ENCODE measurements around the gene KRTAP9-1. TPM values are rescaled to one million over a fixed set of nuclear protein-coding genes. Genes with fewer than 3 reads are reported as not detected.
"Not testable (repeated sequence)": the region's sequence is repeated elsewhere in the genome, so short reads cannot be mapped to it uniquely, and the experiment has no call there.

KRTAP9-1 gene
- total RNA-seq, 1 donor from 2014 or later = not detected

DNA sequence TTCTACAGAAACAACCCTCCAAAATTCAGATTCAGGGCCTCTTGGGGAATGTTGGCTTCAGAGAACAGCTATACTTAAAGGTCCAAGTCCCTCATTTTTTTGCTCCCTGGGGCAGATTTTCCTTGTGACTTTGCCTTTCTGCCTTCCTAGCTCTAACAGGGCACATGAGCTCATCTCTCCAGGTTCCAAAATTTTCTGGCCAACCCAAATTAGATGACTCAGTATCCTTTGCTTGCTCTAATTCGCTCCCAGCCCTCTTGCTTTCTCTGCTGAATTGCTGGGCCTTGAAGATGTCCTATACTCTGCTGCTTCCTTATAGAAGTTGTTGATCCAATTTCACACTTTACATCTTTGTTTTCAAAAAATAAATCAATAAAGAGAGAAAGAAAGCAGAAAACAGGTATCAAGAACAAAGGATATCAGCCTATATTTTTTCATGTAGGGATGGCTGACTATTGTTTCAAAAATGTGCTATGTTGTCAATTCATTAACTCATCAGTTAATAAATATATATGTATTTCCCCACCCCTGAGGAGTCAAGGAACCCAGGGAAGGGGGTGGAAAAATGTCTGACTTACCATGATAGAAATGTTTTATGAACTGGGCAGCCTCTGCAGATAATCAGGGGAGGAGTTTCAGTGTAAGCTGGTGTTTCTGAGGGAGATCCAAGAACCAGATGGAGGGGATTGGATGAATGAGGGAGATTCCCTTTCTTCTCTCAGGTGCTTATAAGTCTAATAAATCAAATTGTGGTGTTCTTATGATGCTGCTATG is 10.7 kb upstream of the KRTAP9-1 start:
- no peak for DNase-seq

DNA sequence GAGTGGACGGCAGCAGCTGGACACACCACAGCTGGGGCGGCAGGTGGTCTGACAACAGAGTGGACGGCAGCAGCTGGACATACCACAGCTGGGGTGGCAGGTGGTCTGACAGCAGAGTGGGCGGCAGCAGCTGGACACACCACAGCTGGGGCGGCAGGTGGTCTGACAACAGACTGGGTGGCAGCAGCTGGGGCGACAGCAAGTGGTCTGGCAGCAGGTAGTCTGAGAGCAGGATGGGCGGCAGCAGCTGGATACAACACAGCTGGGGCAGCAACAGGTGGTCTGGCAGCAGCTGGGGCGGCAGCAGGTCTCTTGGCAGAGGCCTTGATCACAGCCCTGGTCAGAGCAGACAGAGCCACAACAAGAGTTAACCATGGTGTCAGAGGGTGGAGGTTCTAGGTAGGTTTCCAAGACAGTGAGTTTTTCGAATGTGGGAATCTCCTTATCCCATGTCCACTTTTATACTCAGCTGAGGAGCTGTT is 5.2 kb upstream of the KRTAP9-1 start, which contains the start of gene KRTAP4-1:
Gene KRTAP4-1 (minus strand): TSS at position 432 of the 482 bp plus-strand sequence. CDS start 57 bp downstream, at position 375.
- DNase-seq = no peak

DNA sequence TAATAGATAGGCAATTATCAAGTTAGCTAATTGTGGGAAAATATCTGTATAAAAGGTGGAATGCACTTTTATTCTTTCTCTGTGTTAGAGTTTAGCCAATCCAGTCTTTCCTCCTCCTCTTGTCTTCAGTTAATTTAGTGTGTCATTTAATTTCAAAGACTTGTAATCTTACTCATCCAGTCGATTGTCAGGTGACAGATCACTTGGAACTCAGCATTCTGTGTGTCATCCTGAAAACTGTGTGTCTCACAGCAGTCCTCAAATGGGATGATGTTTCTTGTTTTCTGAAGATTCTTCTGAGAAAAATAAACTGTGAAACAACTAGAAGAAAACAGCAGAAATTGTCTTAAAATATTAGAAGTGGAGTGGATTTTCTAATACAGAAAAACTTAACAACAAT is 4.7 kb upstream of the KRTAP9-1 start:
- DNase-seq = no peak

DNA sequence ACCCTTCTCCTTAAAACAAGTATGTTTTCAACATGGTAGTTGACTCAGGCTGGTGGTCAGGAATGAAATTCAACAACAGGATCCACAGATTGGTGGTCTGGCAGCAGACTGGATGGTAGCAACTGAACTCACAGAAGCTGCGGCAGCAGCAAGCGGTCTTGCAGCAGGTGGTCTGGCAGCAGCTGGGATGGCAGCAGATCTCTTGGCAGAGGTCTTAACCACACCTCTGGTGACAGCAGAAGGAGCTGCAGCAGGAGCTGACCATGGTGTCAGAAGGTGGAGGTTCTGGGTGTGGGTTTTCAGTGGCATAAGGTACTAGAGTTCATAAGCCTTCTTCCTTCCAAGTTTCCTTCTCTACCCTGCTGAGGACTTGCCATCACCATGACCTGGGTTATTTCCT is 2.8 kb upstream of the KRTAP9-1 start:
- no peak for DNase-seq

DNA sequence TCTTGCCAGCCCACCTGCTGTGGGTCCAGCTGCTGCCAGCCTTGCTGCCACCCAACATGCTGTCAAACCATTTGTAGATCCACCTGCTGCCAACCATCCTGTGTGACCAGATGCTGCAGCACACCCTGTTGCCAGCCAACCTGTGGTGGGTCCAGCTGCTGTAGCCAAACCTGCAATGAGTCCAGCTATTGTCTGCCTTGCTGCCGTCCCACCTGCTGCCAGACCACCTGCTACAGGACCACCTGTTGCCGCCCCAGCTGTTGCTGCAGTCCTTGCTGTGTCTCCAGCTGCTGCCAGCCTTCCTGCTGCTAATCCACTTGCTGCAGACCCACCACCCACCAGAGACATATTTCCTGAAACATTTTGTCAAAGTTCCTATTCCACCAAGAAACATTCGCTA is 641 bp downstream of the KRTAP9-1 start:
- no peak for DNase-seq

DNA sequence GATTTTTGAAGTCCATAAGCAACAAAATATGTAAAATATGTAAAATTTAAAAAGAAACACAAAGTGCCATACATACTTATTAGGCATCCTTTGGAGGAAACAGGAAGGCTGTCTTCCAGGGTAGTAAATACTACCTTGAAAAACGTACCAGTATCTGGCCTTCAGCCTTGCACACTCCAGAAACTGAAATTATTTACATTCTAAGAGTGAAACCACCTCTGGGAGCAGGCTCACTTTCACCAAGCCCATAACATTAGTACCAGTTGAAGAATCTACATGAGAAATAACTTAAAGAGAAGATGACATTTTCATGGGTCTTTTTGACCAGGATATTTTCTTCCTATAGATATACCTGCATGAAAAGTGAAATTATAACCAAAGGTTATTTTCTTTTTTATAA is 6.4 kb downstream of the KRTAP9-1 start:
- DNase-seq = no peak

DNA sequence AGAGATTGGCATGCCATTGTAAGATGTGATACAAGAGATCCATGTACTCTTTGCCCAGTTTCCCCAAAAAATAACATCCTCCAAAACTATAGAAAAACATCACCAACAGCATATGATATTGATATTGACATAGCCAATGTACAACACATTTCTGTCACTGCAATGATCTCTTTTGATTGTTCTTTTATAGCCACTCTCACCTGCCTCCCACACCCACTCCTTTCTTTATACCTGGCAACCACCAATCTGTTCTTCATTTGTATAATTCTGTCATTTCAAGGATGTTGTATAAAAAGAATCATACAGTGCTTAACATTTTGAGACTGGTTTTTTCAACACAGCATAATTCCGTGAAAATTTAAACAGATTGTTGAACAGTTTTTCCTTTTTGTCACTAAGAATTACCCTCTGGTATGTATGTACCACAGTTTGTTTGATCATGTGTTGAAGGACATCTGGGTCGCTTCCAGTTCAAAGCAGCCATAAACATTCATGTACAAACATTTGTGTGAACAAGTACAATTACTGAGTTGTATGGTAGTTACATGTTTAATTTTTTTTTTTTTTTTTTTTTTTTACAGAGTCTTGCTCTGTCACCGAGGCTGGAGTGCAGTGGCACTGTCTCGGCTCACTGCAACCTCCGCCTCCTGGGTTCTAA is 9.9 kb downstream of the KRTAP9-1 start:
- no peak for DNase-seq

DNA sequence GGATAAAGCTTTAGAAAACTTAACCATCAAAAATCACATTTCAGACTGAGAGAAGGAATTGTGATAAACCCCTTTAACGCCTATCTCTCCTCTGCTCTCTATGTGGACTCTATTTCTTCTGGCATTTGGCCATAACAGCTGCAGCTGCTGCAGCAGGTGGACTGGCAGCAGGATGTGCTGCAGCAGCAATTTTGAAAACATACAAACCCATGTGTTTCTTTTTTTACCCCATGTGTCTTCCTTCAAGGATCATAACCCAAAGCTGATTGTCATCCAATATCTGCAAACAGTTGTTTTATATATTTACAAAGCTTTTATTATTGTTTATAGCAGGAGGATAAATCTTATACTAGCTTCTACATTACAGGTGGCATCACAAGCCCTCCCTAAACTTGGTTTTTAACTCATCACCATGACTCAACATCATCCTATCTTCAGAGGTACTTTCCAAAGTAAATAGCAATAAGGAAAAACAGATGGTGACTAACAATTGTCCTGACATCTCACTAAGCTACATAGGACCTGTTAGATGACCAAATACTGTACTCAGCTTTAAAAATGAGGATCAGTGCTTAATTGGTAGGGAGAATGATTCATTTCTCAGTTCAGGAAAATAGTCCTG is 22.3 kb downstream of the KRTAP9-1 start:
- no peak for DNase-seq

DNA sequence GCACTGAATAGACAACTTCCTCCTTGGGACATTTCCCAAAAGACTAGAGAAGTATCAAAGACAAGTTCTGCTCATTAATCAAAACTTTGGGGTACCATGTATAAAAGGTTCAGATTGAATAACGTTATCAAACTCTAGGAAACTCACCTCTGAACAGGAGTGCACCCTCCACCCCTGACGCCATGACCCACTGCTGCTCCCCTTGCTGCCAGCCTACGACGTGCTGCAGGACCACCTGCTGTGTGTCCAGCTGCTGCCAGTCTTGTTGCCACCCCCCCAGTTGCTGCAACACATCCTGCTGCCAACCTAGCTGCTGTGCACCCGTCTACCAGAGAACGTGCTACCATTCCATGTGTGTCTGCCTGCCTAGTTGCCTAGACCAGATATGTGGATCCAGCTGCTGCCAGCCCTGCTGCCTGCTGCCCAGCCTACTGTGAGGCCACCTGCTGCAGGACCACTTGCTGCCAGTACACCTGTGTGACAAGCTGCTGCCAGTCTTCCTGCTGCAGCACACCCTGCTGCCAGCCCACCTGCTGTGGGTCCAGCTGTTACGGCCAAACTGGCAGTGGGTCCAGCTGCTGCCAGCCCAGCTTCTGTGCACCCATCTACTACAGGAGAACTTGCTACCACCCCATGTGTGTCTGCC is 23.0 kb downstream of the KRTAP9-1 start:
- no peak for DNase-seq

DNA sequence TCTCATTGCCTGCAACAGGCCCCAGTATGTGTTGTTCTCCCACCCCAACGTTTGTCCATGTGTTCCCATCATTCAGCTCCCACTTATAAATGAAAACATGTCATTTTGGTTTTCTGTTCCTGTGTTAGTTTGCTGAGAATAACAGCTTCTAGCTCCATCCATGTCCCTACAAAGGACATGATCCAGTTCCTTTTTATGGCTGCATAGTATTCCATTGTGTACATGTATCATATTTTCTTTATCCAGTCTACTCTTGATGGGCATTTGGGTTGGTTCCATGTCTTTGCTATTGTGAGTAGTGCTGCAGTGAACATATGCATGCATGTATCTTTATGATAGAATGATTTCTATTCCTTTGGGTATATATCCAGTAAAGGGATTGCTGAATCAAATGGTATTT is 26.0 kb downstream of the KRTAP9-1 start:
- no peak for DNase-seq

DNA sequence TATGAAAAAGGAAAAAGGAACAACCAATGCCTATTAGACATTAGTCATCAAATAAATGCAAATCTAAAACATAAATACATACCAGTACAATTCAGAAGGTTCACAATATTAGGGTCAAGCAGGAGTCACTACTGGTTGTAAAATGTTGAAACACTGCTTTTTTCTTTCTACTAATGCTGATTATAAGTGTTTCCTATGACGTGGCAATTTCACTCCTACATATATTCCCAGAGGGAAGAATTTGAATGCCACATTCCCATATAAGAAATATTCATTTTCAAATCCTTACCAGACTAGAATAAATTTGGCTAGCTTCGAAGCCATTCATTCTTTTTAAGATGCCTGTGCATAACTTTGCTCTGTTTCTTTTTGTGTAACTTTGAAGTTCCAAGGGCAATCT is 34.1 kb downstream of the KRTAP9-1 start:
- DNase-seq = no peak

DNA sequence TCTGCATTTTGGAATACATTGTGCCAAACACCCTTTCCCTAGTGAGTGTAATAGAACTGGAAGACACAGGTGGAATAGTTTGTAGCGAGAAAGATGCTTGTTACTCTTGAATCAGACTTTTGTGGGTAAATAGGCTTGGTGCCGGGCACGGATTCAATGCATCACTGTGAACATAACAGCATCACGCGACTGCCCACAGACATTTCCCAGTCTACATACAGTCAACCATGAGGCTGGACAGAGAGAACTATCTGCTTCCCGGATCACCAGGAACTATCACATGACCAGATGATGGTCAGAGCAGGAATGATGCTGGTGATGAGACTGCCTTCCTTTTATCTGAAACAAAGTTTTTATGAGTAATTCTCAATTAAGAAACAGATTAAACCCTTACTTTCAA is 36.4 kb downstream of the KRTAP9-1 start:
- no peak for DNase-seq

DNA sequence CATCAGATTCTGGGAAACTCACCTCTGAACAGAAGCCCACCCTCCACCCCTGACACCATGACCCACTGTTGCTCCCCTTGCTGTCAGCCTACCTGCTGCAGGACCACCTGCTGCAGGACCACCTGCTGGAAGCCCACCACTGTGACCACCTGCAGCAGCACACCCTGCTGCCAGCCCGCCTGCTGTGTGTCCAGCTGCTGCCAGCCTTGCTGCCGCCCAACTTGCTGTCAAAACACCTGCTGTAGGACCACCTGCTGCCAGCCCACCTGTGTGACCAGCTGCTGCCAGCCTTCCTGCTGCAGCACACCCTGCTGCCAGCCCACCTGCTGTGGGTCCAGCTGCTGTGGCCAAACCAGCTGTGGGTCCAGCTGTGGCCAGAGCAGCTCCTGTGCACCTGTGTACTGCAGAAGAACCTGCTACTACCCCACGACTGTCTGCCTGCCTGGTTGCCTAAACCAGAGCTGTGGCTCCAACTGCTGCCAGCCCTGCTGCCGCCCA is 37.0 kb downstream of the KRTAP9-1 start, which contains the start of gene KRTAP9-2:
Gene KRTAP9-2 (plus strand): TSS at position 51 of the 498 bp plus-strand sequence. CDS start 7 bp downstream, at position 58.
- not testable (repeated sequence) for DNase-seq

DNA sequence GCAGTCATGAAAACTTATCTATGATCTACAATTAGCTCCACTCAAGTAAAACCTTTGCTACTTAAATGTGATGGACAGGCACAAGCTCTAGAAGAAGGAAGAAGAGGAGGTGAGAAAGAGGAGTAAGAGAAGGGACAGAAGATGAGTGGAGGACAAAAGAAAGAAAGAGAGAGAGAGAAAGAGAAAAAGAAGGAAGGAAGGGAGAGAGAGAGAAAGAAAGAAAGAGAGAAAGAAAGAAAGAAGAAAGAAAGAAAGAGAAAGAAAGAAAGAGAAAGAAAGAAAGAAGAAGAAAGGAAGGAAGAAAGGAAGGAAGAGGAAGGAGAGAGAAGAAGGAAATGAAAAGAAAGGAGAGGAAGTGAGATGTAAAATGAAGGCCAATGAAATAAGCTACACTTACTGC is 40.4 kb downstream of the KRTAP9-1 start:
- DNase-seq = no peak

DNA sequence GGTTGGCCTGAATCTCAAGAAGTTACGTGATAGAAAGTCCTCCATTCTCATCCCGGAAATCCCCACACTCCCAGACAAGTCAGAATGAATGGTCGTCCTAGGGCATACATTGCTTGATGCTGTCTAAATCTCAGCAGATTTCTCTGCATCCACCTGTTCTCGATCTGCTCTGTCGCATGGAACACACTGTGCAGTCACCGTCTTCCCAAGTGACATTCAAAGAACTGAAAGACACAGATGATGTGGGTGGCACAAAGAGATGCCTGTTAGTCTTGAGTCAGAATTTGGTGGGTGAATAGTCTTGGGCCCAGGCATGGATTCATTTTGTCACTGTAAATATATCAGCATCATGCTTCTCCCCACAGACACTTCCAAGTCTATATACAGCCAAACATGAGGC is 42.0 kb downstream of the KRTAP9-1 start:
- no peak for DNase-seq

DNA sequence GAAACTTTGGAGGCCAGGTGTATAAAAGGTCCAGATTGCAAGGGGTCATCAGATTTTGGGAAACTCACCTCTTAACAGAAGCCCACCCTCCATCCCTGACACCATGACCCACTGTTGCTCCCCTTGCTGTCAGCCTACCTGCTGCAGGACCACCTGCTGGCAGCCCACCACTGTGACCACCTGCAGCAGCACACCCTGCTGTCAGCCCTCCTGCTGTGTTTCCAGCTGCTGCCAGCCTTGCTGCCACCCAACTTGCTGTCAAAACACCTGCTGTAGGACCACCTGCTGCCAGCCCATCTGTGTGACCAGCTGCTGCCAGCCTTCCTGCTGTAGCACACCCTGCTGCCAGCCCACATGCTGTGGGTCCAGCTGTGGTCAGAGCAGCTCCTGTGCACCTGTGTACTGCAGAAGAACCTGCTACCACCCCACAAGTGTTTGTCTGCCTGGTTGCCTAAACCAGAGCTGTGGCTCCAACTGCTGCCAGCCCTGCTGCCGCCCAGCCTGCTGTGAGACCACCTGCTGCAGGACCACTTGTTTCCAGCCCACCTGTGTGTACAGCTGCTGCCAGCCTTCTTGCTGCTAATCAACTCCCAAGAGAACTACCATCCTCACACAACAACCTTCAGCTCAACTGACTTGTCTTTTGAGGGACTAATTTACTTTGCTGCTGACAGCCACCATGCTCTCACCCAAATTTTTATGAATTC is 42.9 kb downstream of the KRTAP9-1 start, which contains the start of gene KRTAP9-3:
Gene KRTAP9-3 (plus strand): TSS at position 51 of the 707 bp plus-strand sequence. CDS start 53 bp downstream, at position 104.
- DNase-seq = not testable (repeated sequence)

DNA sequence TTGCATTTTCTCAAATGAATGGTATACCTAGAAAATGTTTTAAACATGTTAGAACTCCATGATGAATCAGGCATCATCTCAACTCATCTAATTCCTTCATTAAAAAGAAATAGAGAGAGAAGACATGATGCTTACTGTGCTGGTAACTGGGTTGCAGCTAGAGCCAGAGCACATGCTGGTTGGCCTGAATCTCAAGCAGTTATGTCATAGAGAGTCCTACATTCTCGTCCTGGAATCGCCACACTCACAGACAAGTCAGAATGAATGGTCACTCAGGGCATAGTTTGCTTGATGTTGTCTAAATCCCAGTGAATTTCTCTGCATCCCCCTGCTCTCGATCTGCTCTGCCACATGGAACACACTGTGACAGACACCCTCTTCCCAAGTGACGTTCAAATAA is 47.4 kb downstream of the KRTAP9-1 start:
- not testable (repeated sequence) for DNase-seq

DNA sequence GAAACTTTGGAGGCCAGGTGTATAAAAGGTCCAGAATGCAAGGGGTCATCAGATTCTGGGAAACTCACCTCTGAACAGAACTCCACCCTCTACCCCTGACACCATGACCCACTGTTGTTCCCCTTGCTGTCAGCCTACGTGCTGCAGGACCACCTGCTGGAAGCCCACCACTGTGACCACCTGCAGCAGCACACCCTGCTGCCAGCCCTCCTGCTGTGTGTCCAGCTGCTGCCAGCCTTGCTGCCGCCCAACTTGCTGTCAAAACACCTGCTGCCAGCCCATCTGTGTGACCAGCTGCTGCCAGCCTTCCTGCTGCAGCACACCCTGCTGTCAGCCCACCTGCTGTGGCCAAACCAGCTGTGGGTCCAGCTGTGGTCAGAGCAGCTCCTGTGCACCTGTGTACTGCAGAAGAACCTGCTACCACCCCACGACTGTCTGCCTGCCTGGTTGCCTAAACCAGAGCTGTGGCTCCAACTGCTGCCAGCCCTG is 48.3 kb downstream of the KRTAP9-1 start, which contains the start of gene KRTAP9-8:
Gene KRTAP9-8 (plus strand): TSS at position 51 of the 489 bp plus-strand sequence. CDS start 53 bp downstream, at position 104.
- DNase-seq = not testable (repeated sequence)
